HL-60 (cell line): Measurements from ENCODE around the gene EFNA4.

Experiments
- DNase-seq, 2 experiments: peaks; one replicate each; pipeline ENCODE4 v3.0.0-alpha.2; 2010 to 2020; ENCODE audit warnings: low read depth in 1 of 2, low spot score in 1 of 2
- H3K27ac ChIP-seq: fragments of 250-450 bp; sonication (Bioruptor Pico); replicated peaks from 2 replicates; pipeline ENCODE4 v1.5.1; 2020; ENCODE audit warnings: mild to moderate bottlenecking, moderate library complexity
- H3K27me3 ChIP-seq: fragments of 250-450 bp; sonication (Bioruptor Pico); 2 replicates; pipeline ENCODE4 v1.5.1; 2021; ENCODE audit warnings: mild to moderate bottlenecking, moderate library complexity; ENCODE audit not compliant: insufficient read depth, poor library complexity, severe bottlenecking
- H3K4me3 ChIP-seq: replicated peaks from 2 replicates; pipeline ENCODE4 v1.5.1; 2011; ENCODE audit warnings: mild to moderate bottlenecking, control low read depth, low read length; ENCODE audit not compliant: insufficient read depth
- GABPA ChIP-seq: IDR thresholded peaks from 2 replicates; pipeline ENCODE4 v1.6.1; 2012; ENCODE audit warnings: low read depth
- POLR2AphosphoS5 ChIP-seq: IDR thresholded peaks from 2 replicates; pipeline ENCODE4 v1.6.1; 2012; ENCODE audit warnings: low read depth
- SPI1 ChIP-seq: IDR thresholded peaks from 2 replicates; pipeline ENCODE4 v1.6.1; 2012; ENCODE audit warnings: low read depth, mild to moderate bottlenecking, borderline replicate concordance
- TF ChIP-seq, protein P1 (sequence below): IDR thresholded peaks from 2 replicates; pipeline ENCODE4 v1.6.1; 2012; ENCODE audit warnings: low read depth; ENCODE audit not compliant: insufficient replicate concordance
- TF ChIP-seq, protein P2 (sequence below): IDR thresholded peaks from one replicate; pipeline ENCODE4 v1.5.1; 2011; ENCODE audit warnings: low read length, control low read depth, inconsistent platforms; ENCODE audit not compliant: insufficient read depth

Gene EFNA4

DNA sequence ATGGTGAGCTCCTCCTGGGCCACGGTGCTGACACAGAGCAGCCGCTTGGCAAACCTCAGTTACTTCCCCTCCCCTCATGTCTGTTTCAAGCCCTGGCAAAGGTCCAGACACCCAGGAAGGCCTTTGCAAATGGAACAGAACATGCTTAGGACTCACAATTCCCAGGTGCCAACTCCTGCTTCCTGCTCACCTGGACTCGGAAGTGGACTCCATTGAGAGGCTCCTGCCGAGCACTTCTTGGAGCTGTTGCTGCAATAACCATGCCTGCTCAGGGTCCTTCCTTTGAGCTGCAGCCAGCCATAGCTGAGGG lies 40.7 kb upstream of the EFNA4 start:
- peak; percentile 44; the same call in 1 of the 2 replicates for TF ChIP-seq POLR2AphosphoS5
- peak; percentile 45; the same call in 1 of the 2 replicates for TF ChIP-seq SPI1
- TF ChIP-seq GABPA: no peak
- Histone ChIP-seq H3K27ac (no peak overlapping the region), H3K27me3 (no peaks in the 10 kb centered on the region), H3K4me3 (no peak overlapping the region)
- peak; percentile 21 to 77 for DNase-seq

DNA sequence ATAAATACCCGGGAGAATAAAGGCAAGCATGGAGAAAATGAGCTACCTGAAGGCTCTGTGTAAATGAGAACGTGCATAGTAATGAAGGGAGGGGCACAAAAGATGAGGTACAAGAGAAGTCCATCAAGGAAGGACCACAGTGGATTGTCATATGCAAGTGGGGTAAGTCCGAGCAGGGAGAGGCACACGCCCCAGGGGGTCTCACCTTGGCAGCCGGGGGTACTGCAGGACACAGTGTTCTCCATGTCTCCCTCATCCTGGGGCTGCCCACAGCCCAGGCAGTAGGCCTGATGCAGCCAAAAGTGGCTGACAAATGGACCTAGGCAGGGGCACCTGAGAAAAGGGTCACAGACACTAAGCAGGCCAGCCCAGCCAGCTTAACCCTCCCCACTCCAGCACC lies 39.9 kb upstream of the EFNA4 start:
- Histone ChIP-seq H3K27me3 (no peaks in the 10 kb centered on the region), H3K4me3 (no peak overlapping the region), H3K27ac (no peak overlapping the region)
- DNase-seq: no peak
- TF ChIP-seq, protein P1, sequence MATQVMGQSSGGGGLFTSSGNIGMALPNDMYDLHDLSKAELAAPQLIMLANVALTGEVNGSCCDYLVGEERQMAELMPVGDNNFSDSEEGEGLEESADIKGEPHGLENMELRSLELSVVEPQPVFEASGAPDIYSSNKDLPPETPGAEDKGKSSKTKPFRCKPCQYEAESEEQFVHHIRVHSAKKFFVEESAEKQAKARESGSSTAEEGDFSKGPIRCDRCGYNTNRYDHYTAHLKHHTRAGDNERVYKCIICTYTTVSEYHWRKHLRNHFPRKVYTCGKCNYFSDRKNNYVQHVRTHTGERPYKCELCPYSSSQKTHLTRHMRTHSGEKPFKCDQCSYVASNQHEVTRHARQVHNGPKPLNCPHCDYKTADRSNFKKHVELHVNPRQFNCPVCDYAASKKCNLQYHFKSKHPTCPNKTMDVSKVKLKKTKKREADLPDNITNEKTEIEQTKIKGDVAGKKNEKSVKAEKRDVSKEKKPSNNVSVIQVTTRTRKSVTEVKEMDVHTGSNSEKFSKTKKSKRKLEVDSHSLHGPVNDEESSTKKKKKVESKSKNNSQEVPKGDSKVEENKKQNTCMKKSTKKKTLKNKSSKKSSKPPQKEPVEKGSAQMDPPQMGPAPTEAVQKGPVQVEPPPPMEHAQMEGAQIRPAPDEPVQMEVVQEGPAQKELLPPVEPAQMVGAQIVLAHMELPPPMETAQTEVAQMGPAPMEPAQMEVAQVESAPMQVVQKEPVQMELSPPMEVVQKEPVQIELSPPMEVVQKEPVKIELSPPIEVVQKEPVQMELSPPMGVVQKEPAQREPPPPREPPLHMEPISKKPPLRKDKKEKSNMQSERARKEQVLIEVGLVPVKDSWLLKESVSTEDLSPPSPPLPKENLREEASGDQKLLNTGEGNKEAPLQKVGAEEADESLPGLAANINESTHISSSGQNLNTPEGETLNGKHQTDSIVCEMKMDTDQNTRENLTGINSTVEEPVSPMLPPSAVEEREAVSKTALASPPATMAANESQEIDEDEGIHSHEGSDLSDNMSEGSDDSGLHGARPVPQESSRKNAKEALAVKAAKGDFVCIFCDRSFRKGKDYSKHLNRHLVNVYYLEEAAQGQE: no peak
- TF ChIP-seq POLR2AphosphoS5: no peak
- TF ChIP-seq GABPA: no peak
- TF ChIP-seq, protein P2, sequence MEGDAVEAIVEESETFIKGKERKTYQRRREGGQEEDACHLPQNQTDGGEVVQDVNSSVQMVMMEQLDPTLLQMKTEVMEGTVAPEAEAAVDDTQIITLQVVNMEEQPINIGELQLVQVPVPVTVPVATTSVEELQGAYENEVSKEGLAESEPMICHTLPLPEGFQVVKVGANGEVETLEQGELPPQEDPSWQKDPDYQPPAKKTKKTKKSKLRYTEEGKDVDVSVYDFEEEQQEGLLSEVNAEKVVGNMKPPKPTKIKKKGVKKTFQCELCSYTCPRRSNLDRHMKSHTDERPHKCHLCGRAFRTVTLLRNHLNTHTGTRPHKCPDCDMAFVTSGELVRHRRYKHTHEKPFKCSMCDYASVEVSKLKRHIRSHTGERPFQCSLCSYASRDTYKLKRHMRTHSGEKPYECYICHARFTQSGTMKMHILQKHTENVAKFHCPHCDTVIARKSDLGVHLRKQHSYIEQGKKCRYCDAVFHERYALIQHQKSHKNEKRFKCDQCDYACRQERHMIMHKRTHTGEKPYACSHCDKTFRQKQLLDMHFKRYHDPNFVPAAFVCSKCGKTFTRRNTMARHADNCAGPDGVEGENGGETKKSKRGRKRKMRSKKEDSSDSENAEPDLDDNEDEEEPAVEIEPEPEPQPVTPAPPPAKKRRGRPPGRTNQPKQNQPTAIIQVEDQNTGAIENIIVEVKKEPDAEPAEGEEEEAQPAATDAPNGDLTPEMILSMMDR: no peak
- TF ChIP-seq SPI1: no peak

DNA sequence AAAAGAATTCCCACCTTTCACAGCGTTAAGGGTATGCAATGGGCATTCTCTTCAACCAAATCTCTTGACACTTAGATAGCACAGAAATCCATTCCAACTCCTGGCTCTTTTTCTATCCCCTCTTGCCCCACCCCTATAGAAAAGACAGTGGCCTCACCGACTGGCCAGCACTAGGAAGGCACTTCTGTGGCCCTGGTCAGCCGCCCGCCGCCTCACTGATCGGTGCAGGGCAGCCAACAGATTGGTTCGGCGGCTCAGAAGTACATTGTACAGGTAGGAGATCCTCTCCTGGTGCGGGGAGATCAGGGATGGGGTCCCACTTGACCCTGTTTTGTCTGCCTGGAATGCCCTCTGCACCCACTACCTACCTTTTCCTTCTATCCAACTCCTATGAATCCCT lies 39.2 kb upstream of the EFNA4 start:
- no peak for TF ChIP-seq GABPA
- TF ChIP-seq, protein P1: no peak
- TF ChIP-seq, protein P2: no peak
- TF ChIP-seq POLR2AphosphoS5: no peak
- TF ChIP-seq SPI1: no peak
- no peak overlapping the region for H3K4me3 ChIP-seq
- H3K27ac ChIP-seq: no peak overlapping the region
- no peak for DNase-seq
- H3K27me3 ChIP-seq: no peaks in the 10 kb centered on the region

DNA sequence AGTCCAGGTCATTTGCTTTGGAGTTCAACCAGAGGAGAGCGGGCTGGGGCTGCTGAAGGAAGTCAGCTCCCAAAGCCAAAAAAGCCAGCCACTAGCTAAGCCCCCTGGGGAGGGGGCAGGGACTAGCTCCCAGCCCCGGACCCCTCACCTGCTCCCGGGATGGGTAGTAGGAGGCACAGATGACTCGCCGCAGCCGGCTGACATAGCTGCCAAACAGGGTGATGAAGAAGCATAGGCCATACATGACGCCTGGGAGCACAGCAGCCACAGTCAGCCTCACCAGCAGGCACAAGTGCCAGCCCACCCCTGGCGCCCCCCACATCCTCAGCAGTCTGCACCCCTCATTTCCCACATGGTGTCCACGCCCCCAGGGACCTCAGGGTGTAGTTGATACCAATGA lies 37.4 kb upstream of the EFNA4 start:
- Histone ChIP-seq H3K4me3 (no peak overlapping the region), H3K27me3 (no peaks in the 10 kb centered on the region), H3K27ac (no peak overlapping the region)
- no peak for DNase-seq
- no peak for TF ChIP-seq GABPA
- no peak for TF ChIP-seq SPI1
- TF ChIP-seq, protein P1: no peak
- no peak for TF ChIP-seq POLR2AphosphoS5
- TF ChIP-seq, protein P2: no peak
